T-helper 1 cell treated with Interleukin-12 subunit alpha and Interleukin-12 subunit beta and Interleukin-4 antibody, amounts not matched to agents 30 ng/mL and 1 ng/mL, for 36 hours (primary cell): ENCODE results near the gene RBMY1B. TPM values are rescaled to one million over a fixed set of nuclear protein-coding genes. Genes with fewer than 3 reads are reported as not detected.
"Not testable (repeated sequence)": the region's sequence is repeated elsewhere in the genome, so short reads cannot be mapped to it uniquely, and the experiment has no call there.

Experiments used
- intact Hi-C: fragments of 100-400 bp; cut with micrococcal nuclease; formaldehyde crosslinking; loops from one replicate; pipeline ENCODE4 v1.15.1; 2024
- total RNA-seq: library from RNA; stranded (reverse); gene quantifications from 2 replicates; pipeline ENCODE4 v1.2.3, GENCODE V29; 2022

Gene RBMY1B
- not detected in 2 replicates for total RNA-seq

GRCh38 chrY:21511038-21511437, at the start of gene RBMY1B:
TSS of gene RBMY1B (plus strand) at chrY:21511338. CDS start at chrY:21513351, 2,013 bp downstream.
- intact Hi-C loops, result not testable (repeated sequence)

GRCh38 chrY:21462915-21463314, 48.2 kb upstream of the RBMY1B start:
- intact Hi-C loops, result not testable (repeated sequence)

- intact Hi-C loops, result no loop called here
Observed at GRCh38 chrY:21482967-21483366, 28.2 kb upstream of the RBMY1B start.

- intact Hi-C loops, result not testable (repeated sequence)
Observed at GRCh38 chrY:21534579-21534978, 23.4 kb downstream of the RBMY1B start, which contains the start of gene RBMY1A1. TSS of gene RBMY1A1 (plus strand) at chrY:21534879. CDS start at chrY:21536892, 2,013 bp downstream.

GRCh38 chrY:21559316-21559984, 48.3 kb downstream of the RBMY1B start:
- intact Hi-C loops, result not testable (repeated sequence)

Other genes with a start within 250 kb of the RBMY1B start
- not detected in 2 replicates for gene RBMY1A1, start 23.5 kb downstream of the RBMY1B start, total RNA-seq